HL-60 (cell line): ENCODE results near the gene CNTNAP2.

Experiments used
- CTCF ChIP-seq: IDR thresholded peaks from one replicate; pipeline ENCODE4 v1.5.1; 2011; ENCODE audit warnings: low read length, control low read depth, inconsistent platforms; ENCODE audit not compliant: insufficient read depth
- GABPA ChIP-seq: IDR thresholded peaks from 2 replicates; pipeline ENCODE4 v1.6.1; 2012; ENCODE audit warnings: low read depth
- POLR2AphosphoS5 ChIP-seq: IDR thresholded peaks from 2 replicates; pipeline ENCODE4 v1.6.1; 2012; ENCODE audit warnings: low read depth
- REST ChIP-seq: IDR thresholded peaks from 2 replicates; pipeline ENCODE4 v1.6.1; 2012; ENCODE audit warnings: low read depth; ENCODE audit not compliant: insufficient replicate concordance

GRCh38 chr7:148371280-148371937 is 2254.8 kb downstream of the CNTNAP2 start:
- TF ChIP-seq POLR2AphosphoS5 (no peak), CTCF (no peak), REST (no peak), GABPA (no peak)
